Occipital lobe (tissue), 3 donors: Measurements from ENCODE around the gene NCOA3. TPM values are rescaled to one million over a fixed set of nuclear protein-coding genes. Genes with fewer than 3 reads are reported as not detected.
A peak's percentile ranks its signal among the peaks of the same experiment; 100 is the strongest.

Experiments
- DNase-seq: peaks from one replicate; lab custom pipeline; 2025; lab: John Stamatoyannopoulos, UW
- small RNA-seq: library from RNA; depleted of rRNA; stranded (forward); fragments of <200 nt; gene quantifications from one replicate; pipeline ENCODE3, GENCODE V24; 2014
- total RNA-seq: library from RNA; depleted of rRNA; stranded (reverse); fragments of >200 nt; gene quantifications from one replicate; pipeline ENCODE4 v1.2.3, GENCODE V29; 2014

NCOA3 gene
- total RNA-seq, 1 donor from 2014 or later: 53.2 TPM

DNA sequence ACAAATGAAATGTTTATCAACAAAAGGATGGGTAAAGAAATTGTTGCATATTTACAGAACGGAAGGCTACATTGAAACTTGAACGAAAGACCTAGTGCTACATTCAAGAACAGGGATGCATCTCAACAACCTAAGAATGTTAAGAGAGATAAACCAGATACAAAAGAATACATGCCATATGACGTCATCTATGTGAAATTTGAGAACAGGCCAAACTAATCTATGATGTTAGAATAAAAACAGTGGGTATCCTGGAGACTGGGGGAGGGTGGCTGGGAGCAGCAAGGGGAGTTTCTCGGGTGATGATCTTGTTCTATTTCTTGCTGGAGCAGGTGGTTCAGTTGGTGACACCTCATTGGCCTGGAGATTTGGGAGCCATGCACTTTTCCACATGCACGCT, 202.1 kb downstream of the NCOA3 start:
- DNase-seq: no peak

DNA sequence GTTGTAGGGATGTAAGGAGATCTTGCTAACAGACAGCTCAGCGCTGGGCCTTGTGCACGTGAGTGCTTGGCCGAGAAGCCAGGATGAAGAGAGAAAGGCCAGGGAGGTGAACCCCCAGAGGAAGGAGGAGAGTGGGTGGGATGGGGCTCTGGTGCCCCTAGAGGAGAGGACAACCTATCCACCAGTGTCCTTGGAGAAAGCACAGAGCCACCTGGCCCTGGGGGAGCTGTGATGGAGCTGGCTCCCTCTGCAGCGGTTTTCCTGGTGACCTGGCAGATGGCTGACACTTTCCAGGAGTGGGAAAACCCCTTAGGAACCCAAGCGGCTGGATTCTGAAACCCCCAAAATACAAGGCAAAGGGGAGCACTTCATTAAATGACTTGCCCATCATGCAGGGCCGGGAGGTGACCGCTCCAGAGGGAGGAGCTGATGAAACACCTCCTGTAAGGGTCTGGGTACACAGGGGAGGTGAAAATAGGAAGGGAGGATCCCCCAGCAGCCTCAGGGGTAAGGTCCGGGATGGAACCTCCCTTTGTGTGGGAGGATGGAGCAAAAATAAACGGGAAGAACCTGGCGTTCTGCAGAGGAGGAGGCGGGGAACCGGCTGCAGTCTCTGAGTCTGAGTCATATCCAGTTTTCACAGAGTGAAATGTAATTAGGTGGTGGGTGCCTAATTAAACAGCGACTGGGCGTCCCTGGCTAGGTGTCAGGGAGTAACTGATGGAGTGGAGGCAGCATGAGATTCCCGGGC, 203.2 kb downstream of the NCOA3 start:
- peak; percentile 49 for DNase-seq

DNA sequence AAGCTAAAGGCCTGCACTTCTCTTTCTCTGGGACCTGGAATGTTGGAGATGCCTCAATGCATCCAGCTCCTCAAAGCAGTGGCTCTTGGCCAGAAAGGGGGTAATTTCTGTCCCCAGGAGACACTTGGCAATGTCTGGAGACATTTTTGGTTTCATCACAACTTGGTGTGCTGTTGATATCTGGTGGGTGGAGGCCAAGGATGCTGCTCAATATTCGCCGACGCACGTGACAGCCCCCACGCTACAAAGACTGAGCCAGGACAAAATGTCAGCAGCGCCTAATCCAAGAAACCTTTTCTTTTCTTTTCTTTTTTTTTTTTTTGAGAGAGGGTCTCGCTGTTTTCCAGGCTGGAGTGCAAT, 203.8 kb downstream of the NCOA3 start:
- DNase-seq: no peak

DNA sequence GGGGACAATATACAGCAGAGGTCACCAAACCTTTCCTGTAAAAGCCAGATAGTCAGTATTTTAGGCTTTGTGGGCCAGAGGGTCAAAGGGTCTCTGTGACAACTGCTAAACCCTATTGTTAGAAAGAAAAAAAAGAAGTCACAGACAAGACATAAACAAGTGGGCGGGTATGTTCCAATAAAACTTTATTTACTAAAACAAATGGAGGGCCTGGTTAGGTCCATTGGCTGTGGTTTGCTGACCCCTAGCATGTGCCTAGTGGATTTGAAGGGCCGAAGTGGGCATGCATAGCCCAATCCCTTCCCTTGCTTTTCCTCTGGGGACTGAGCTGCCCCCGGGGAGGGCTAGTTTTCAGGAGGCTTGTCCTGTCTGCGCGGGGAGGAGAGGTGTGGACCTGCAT, 204.7 kb downstream of the NCOA3 start:
- DNase-seq: no peak

Small RNA genes lying within 50 kb of the gene (small RNA-seq; reads per million reads assigned to genes)
- gene RNU6-497P: not detected
- not detected for gene RNU6-563P

Other genes with a start within 250 kb of the NCOA3 start
- 58.6 TPM for gene ZMYND8, start 145.2 kb upstream of the NCOA3 start, total RNA-seq